WTC11 (cell line): Measurements from ENCODE around the gene PIGO.
A peak's percentile ranks its signal among the peaks of the same experiment; 100 is the strongest.

Experiments used
- AFF4 ChIP-seq: sonication (generic); formaldehyde crosslinking; IDR thresholded peaks from 2 replicates; pipeline ENCODE4 v1.8.1; 2023; ENCODE audit warnings: mild to moderate bottlenecking, missing genetic modification reagents, borderline replicate concordance
- CTCF ChIP-seq: fragments of 200-600 bp; IDR thresholded peaks from 2 replicates; pipeline ENCODE4 v1.8.0; 2022; ENCODE audit warnings: antibody characterized with exemption
- E2F5 ChIP-seq: sonication (generic); formaldehyde crosslinking; IDR thresholded peaks from 2 replicates; pipeline ENCODE4 v1.8.1; 2022; ENCODE audit warnings: mild to moderate bottlenecking, moderate library complexity, missing genetic modification reagents
- FOXJ3 ChIP-seq: sonication (generic); formaldehyde crosslinking; IDR thresholded peaks from 2 replicates; pipeline ENCODE4 v1.9.0; 2021; ENCODE audit warnings: missing genetic modification reagents, mild to moderate bottlenecking, borderline replicate concordance
- FOXK1 ChIP-seq: sonication (generic); formaldehyde crosslinking; IDR thresholded peaks from 2 replicates; pipeline ENCODE4 v1.8.0; 2022; ENCODE audit warnings: mild to moderate bottlenecking, moderate library complexity, missing genetic modification reagents
- MAX ChIP-seq: sonication (generic); formaldehyde crosslinking; IDR thresholded peaks from 2 replicates; pipeline ENCODE4 v1.8.0; 2022; ENCODE audit warnings: mild to moderate bottlenecking, missing genetic modification reagents
- NFATC4 ChIP-seq: fragments of 250-450 bp; sonication (Bioruptor Pico); IDR thresholded peaks from 2 replicates; pipeline ENCODE4 v1.9.0; 2021; ENCODE audit warnings: mild to moderate bottlenecking
- NFE2L1 ChIP-seq: sonication (generic); formaldehyde crosslinking; IDR thresholded peaks from 2 replicates; pipeline ENCODE4 v1.8.1; 2023; ENCODE audit warnings: missing genetic modification reagents
- NR2C2 ChIP-seq: sonication (generic); formaldehyde crosslinking; IDR thresholded peaks from 2 replicates; pipeline ENCODE4 v1.8.0; 2022; ENCODE audit warnings: mild to moderate bottlenecking, missing genetic modification reagents
- SMAD3 ChIP-seq: sonication (generic); formaldehyde crosslinking; IDR thresholded peaks from 2 replicates; pipeline ENCODE4 v1.8.0; 2022; ENCODE audit warnings: missing genetic modification reagents, mild to moderate bottlenecking, borderline replicate concordance
- ZBTB21 ChIP-seq: sonication (generic); formaldehyde crosslinking; IDR thresholded peaks from 2 replicates; pipeline ENCODE4 v1.8.1; 2023; ENCODE audit warnings: mild to moderate bottlenecking, missing genetic modification reagents, borderline replicate concordance
- ZSCAN18 ChIP-seq: fragments of 250-450 bp; sonication (Bioruptor Pico); IDR thresholded peaks from 2 replicates; pipeline ENCODE4 v2.1.2; 2022; ENCODE audit warnings: mild to moderate bottlenecking, moderate library complexity

- peak; percentile 69 for TF ChIP-seq CTCF
- TF ChIP-seq MAX, result no peak
- no peak for TF ChIP-seq FOXJ3 (CRISPR knock-in tag)
- TF ChIP-seq SMAD3, result no peak
- TF ChIP-seq NFE2L1 (CRISPR knock-in tag), result no peak
- no peak for TF ChIP-seq ZBTB21 (CRISPR knock-in tag)
- no peak for TF ChIP-seq ZSCAN18
- no peak for TF ChIP-seq NR2C2 (CRISPR knock-in tag)
- TF ChIP-seq E2F5 (CRISPR knock-in tag), result no peak
- no peak for TF ChIP-seq AFF4
- TF ChIP-seq FOXK1, result no peak
- TF ChIP-seq NFATC4 (CRISPR knock-in tag), result no peak
These were observed 20.6 kb upstream of the PIGO start for GRCh38 chr9:35116898-35117551.
